Psoas muscle (tissue), 8 donors: ENCODE results near the gene C10orf62. TPM values are rescaled to one million over a fixed set of nuclear protein-coding genes. Genes with fewer than 3 reads are reported as not detected.
A peak's percentile ranks its signal among the peaks of the same experiment; 100 is the strongest.

Source experiments
- ATAC-seq, 4 donors: fragments of 200-7000 bp; cut with Tn5 transposase; one replicate each; pipeline ENCODE4 v1.9.1; 2020; ENCODE audit warnings: moderate library complexity in 3 of 4, mild to moderate bottlenecking in 2 of 4
- DNase-seq, 2 donors: peaks; one replicate each; pipeline ENCODE4 v3.0.0-alpha.2; 2020
- H3K27ac ChIP-seq: fragments of 200-600 bp; one replicate; pipeline ENCODE4 v1.8.0; 2022
- H3K27me3 ChIP-seq, 3 donors: fragments of 200-600 bp in 1 of 3; one replicate each; pipeline versions ENCODE4 v1.6.1 to v1.8.0; 2013 to 2022; ENCODE audit warnings: low read length in 2 of 3, mild to moderate bottlenecking in 2 of 3, moderate library complexity in 1 of 3; ENCODE audit not compliant: insufficient read depth in 3 of 3
- H3K36me3 ChIP-seq, 2 donors: fragments of 200-600 bp in 1 of 2; one replicate each; pipeline versions ENCODE4 v1.6.1 to v1.8.0; 2013 to 2022; ENCODE audit warnings: low read depth in 1 of 2, mild to moderate bottlenecking in 1 of 2, moderate library complexity in 1 of 2; ENCODE audit not compliant: insufficient read depth in 1 of 2
- H3K4me1 ChIP-seq: fragments of 200-600 bp; one replicate; pipeline ENCODE4 v1.8.0; 2022
- H3K4me3 ChIP-seq: fragments of 200-600 bp; one replicate; pipeline ENCODE4 v1.8.0; 2022; ENCODE audit warnings: mild to moderate bottlenecking
- H3K9me3 ChIP-seq: fragments of 200-600 bp; one replicate; pipeline ENCODE4 v1.8.0; 2022
- WGBS, 3 donors: extraction: QIAGEN DNeasy Blood & Tissue Kit; methylation state at CpG; one replicate each; pipeline versions ENCODE4 v1.1.6 to v1.1.7; 2013; 5-methylcytosine and 5-hydroxymethylcytosine counted together
- intact Hi-C, 2 donors: fragments of 100-400 bp; cut with DNase I; formaldehyde crosslinking; loops; one replicate each; pipeline versions ENCODE4 v1.11.0 to v1.14.2; 2022
- polyA plus RNA-seq, 3 donors: library from polyadenylated mRNA; stranded (reverse); fragments of 200-250 nt; gene quantifications; one replicate each; pipeline ENCODE4 v1.2.3, GENCODE V29; 2013
- total RNA-seq, 4 donors: library from RNA; stranded (reverse); fragmentation: NEBNext Ultra II Directional in 2 of 4; extraction: Animal tissue kit (Norgen Biotek cat#: 25700) in 2 of 4; gene quantifications; one replicate each; pipeline versions ENCODE4 v1.2.1 to v1.2.4, GENCODE V29; 2021 to 2023
- TF ChIP-seq, protein P1 (sequence below): fragments of 200-600 bp; IDR thresholded peaks from one replicate; pipeline ENCODE4 v1.8.0; 2022; ENCODE audit warnings: antibody characterized with exemption
- donor health status: healthy with polysubstance abuse.
- donor health status: DM: no; HTN: no; CAD: no; lungs with moderate emphysema.
- donor health status: Bipolar disorder and iron deficiency.
- donor health status: healthy.
- donor health status: DM: yes; HTN: yes; CAD: no.
- donor health status: DM: no; HTN: no; CAD: no.
- donor health status: DM: no; HTN: no; CAD: no.
- donor health status: DM: yes; HTN: yes; CAD: no.

C10orf62 gene
- total and polyA plus RNA-seq, 7 donors = 0.12 to 1.1 (median 0.56) TPM; not detected in 2

DNA sequence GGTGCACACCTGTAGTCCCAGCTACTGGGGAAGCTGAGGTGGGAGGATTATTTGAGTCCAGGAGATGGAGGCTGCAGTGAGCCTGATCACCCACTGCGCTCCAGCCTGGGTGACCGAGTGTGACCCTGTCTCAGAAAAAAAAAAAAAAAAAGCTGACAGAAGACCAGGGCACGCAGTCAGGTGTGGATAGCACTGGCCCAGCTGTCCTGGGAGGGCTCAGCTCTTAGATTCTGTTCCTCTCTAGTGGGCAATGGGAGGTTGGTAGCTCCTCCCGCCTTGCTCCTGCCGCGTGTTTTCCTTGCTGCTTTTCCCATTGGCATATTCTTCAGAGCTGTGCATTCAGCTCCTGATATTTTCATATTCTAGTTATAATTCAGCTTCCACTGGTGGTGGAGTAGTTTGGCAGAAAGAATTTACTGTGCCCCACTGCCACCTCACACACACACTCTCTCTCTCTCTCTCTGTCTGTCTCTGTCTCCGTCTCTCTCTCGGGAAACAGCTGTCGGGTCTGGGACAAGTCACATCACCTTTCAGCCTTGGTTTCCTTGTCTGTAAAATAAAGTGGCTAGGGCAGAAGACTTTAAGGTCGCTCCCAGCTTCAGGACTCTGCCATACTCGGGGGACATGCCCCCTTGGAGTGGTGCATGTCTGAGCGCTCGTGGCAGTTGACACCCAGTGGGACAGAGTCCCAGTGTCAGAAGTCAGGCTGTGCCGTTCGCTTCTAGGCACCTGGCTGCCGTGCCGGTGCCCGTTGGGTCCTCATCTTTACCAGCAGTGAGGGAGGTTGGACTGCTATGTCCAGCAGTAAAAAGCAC, 42.9 kb upstream of the C10orf62 start:
- H3K27ac ChIP-seq = peak overlapping the region; percentile 56
- TF ChIP-seq, protein P1, sequence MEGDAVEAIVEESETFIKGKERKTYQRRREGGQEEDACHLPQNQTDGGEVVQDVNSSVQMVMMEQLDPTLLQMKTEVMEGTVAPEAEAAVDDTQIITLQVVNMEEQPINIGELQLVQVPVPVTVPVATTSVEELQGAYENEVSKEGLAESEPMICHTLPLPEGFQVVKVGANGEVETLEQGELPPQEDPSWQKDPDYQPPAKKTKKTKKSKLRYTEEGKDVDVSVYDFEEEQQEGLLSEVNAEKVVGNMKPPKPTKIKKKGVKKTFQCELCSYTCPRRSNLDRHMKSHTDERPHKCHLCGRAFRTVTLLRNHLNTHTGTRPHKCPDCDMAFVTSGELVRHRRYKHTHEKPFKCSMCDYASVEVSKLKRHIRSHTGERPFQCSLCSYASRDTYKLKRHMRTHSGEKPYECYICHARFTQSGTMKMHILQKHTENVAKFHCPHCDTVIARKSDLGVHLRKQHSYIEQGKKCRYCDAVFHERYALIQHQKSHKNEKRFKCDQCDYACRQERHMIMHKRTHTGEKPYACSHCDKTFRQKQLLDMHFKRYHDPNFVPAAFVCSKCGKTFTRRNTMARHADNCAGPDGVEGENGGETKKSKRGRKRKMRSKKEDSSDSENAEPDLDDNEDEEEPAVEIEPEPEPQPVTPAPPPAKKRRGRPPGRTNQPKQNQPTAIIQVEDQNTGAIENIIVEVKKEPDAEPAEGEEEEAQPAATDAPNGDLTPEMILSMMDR = no peak
- H3K36me3 ChIP-seq = no peaks in the 10 kb centered on the region
- H3K27me3 ChIP-seq = no peaks in the 10 kb centered on the region
- ATAC-seq (peak in 1 of 4 donors; percentile 10), DNase-seq (no peak)
- peak overlapping the region; percentile 9 for H3K4me3 ChIP-seq
- H3K4me1 ChIP-seq = peaks cover 72% of the 10 kb centered on the region
- intact Hi-C loops = no loop called here
- WGBS, 3 donors = 30 to 49% (median 31%) methylated on average over 18 of the region's 18 CpGs
- no peaks in the 10 kb centered on the region for H3K9me3 ChIP-seq

DNA sequence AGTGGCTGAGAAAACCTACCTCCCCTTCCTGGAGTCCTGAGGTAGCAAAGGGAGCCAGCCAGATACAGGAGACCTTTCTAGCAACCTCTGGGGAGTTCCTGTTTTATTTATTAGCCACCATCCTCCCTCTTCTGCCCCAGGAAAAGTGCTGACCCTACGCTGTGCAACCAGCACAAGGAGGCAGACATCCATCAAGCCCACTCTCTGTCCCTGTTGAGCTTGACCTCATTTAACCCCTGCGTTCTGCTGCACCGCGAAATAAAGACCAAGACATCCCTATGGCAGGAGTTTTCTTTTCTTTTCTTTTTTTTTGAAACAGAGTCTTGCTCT, 42.3 kb upstream of the C10orf62 start:
- ATAC-seq = no peak
- H3K27me3 ChIP-seq = no peaks in the 10 kb centered on the region
- TF ChIP-seq, protein P1 = no peak
- DNase-seq = no peak
- no peaks in the 10 kb centered on the region for H3K36me3 ChIP-seq
- intact Hi-C loops = no loop called here
- peak overlapping the region; percentile 56 for H3K27ac ChIP-seq
- peak overlapping the region; percentile 9 for H3K4me3 ChIP-seq
- 33 to 52% (median 35%) methylated on average over 4 of the region's 4 CpGs for WGBS, 3 donors
- no peaks in the 10 kb centered on the region for H3K9me3 ChIP-seq
- H3K4me1 ChIP-seq = peaks cover 68% of the 10 kb centered on the region

DNA sequence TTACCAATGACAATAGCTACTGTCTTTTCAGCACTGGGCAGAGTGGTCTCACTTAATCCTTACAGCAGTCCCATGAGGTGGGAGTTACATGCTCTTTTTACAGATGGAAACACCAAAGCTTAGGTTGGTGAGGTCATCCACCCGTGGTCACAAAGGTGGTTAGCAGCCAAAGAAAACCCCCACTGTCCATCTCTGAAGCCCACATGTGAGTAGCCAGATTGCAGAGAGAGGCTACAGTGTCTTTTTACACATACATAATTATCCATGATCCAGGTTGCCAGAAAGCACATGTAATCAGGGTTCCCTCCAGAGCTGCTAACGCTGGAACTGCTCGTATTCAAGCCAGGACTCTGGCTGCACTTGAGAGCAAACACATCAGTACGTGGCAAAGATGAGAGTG, 41.6 kb upstream of the C10orf62 start:
- WGBS, 3 donors = 28 to 51% (median 40%) methylated on average over 4 of the region's 4 CpGs
- no peak overlapping the region for H3K4me3 ChIP-seq
- peaks cover 65% of the 10 kb centered on the region for H3K4me1 ChIP-seq
- TF ChIP-seq, protein P1 = no peak
- H3K27me3 ChIP-seq = no peaks in the 10 kb centered on the region
- no peaks in the 10 kb centered on the region for H3K9me3 ChIP-seq
- DNase-seq = peak in 1 of 2 donors; percentile 2
- ATAC-seq = no peak
- H3K27ac ChIP-seq = no peak overlapping the region
- H3K36me3 ChIP-seq = no peaks in the 10 kb centered on the region
- intact Hi-C loops = no loop called here

DNA sequence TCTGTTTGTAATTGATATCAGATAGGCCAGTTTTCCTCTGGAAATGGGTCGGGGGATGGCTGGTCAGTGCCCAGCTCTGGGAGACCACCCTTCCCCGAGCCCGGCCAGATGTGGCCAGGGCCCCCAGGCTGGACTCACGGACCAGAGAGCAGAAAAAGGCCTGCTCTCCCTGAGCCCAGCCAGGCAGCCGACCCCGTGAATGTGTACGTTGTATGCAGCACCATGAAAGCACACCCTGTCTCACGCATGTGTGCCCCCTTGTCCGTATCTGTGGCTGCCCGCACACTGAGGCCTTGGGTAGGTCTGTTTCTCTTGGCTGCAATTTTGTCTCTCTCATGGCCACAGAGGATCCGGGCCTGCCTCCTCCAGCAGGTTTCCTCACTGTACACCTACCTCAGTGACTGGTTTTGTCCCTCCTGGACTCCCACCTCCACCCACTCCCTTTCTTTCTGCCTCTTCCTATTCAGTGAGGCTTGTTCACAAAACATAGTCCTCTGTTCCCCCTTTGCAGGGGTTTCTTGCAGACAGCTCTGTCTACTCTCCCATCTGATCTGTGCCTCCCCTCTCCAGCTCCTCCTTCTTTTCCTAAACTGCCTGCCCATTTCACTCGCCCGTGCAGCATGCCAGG, 40.6 kb upstream of the C10orf62 start:
- TF ChIP-seq, protein P1 = no peak
- ATAC-seq = no peak
- Histone ChIP-seq H3K36me3 (no peaks in the 10 kb centered on the region), H3K27me3 (no peaks in the 10 kb centered on the region), H3K4me1 (peaks cover 65% of the 10 kb centered on the region), H3K4me3 (no peak overlapping the region), H3K27ac (peak overlapping the region; percentile 84), H3K9me3 (no peaks in the 10 kb centered on the region)
- intact Hi-C loops = no loop called here
- DNase-seq = peak in 1 of 2 donors; percentile 6
- WGBS, 3 donors = 83 to 90% (median 87%) methylated on average over 13 of the region's 13 CpGs
